Uterus (tissue), 4 donors: ENCODE measurements around the gene NDC1. TPM values are rescaled to one million over a fixed set of nuclear protein-coding genes. Genes with fewer than 3 reads are reported as not detected.

Experiments
- DNase-seq, 2 donors: peaks; one replicate each; pipeline ENCODE4 v3.0.0-alpha.2; 2019 to 2020
- H3K27ac ChIP-seq, 2 donors: fragments of 200-600 bp; sonication (generic); 1 replicate in 1 of 2; 2 replicates in 1 of 2; pipeline ENCODE4 v1.5.1; 2016 to 2018
- H3K27me3 ChIP-seq, 2 donors: fragments of 200-600 bp; sonication (generic); one replicate each; pipeline ENCODE4 v1.5.1; 2018 to 2019; ENCODE audit warnings: control low read depth in 1 of 2
- H3K36me3 ChIP-seq, 2 donors: fragments of 200-600 bp; sonication (generic); one replicate each; pipeline ENCODE4 v1.5.1; 2019; ENCODE audit warnings: control low read depth in 1 of 2
- H3K4me1 ChIP-seq, 2 donors: fragments of 200-600 bp; sonication (generic); one replicate each; pipeline ENCODE4 v1.5.1; 2018 to 2019; ENCODE audit warnings: control low read depth in 1 of 2
- H3K4me3 ChIP-seq, 2 donors: fragments of 200-600 bp; sonication (generic); 1 replicate in 1 of 2; 2 replicates in 1 of 2; pipeline ENCODE4 v1.5.1; 2018 to 2019; ENCODE audit warnings: mild to moderate bottlenecking in 1 of 2
- H3K9me3 ChIP-seq, 2 donors: fragments of 200-600 bp; sonication (generic); one replicate each; pipeline ENCODE4 v1.5.1; 2019; ENCODE audit warnings: control low read depth in 1 of 2
- CTCF ChIP-seq, 4 experiments: fragments of 200-600 bp in 2 of 4; fragments of 450-650 bp in 2 of 4; sonication (generic) in 2 of 4; IDR thresholded peaks; one replicate each; pipeline ENCODE4 v1.5.1; 2016 to 2019; ENCODE audit warnings: antibody characterized with exemption in 4 of 4, mild to moderate bottlenecking in 2 of 4, moderate library complexity in 1 of 4
- POLR2A ChIP-seq, 2 donors: fragments of 450-650 bp; IDR thresholded peaks; one replicate each; pipeline ENCODE4 v1.6.1; 2016; ENCODE audit warnings: antibody characterized with exemption in 2 of 2, mild to moderate bottlenecking in 1 of 2, moderate library complexity in 1 of 2
- intact Hi-C: fragments of 100-400 bp; cut with DNase I; formaldehyde crosslinking; loops from one replicate; pipeline ENCODE4 v1.15.1; 2023; ENCODE audit warnings: low total_unique reads
- total RNA-seq, 4 donors: library from RNA; depleted of rRNA in 3 of 4; stranded (reverse); fragments of >200 nt in 3 of 4; gene quantifications; one replicate each; pipeline versions ENCODE4 v1.1.0 to v1.2.4, GENCODE V29; 2014 to 2023
- donor health status: DM: yes; HTN: yes; CAD: no.

Gene NDC1
- total RNA-seq, 4 donors from 2014 or later, result 6.1 to 41.8 (median 16.8) TPM

- Histone ChIP-seq H3K9me3 (no peaks in the 10 kb centered on the region), H3K4me1 (no peaks in the 10 kb centered on the region), H3K4me3 (no peak overlapping the region), H3K27ac (no peak overlapping the region), H3K36me3 (no peaks in the 10 kb centered on the region), H3K27me3 (no peaks in the 10 kb centered on the region)
- TF ChIP-seq POLR2A (IDR thresholded peaks at IDR 0.05) (no peak), CTCF (IDR thresholded peaks at IDR 0.05) (no peak)
- intact Hi-C loops, result no loop called here
- DNase-seq, result no peak
Observed at GRCh38 chr1:53727461-53728092, 110.5 kb downstream of the NDC1 start.

GRCh38 chr1:53726009-53726600 lies 112.0 kb downstream of the NDC1 start:
- Histone ChIP-seq H3K4me1 (no peaks in the 10 kb centered on the region), H3K36me3 (no peaks in the 10 kb centered on the region), H3K4me3 (no peak overlapping the region), H3K9me3 (no peaks in the 10 kb centered on the region), H3K27ac (no peak overlapping the region), H3K27me3 (no peaks in the 10 kb centered on the region)
- TF ChIP-seq CTCF (IDR thresholded peaks at IDR 0.05), result no peak
- no peak for TF ChIP-seq POLR2A (IDR thresholded peaks at IDR 0.05)
- intact Hi-C loops, result no loop called here
- no peak for DNase-seq

- H3K27me3 ChIP-seq, result no peaks in the 10 kb centered on the region
- intact Hi-C loops, result no loop called here
- TF ChIP-seq POLR2A (IDR thresholded peaks at IDR 0.05) (no peak), CTCF (IDR thresholded peaks at IDR 0.05) (no peak)
- H3K27ac ChIP-seq, result no peak overlapping the region
- no peak overlapping the region for H3K4me3 ChIP-seq
- H3K36me3 ChIP-seq, result no peaks in the 10 kb centered on the region
- no peak for DNase-seq
- no peaks in the 10 kb centered on the region for H3K9me3 ChIP-seq
- H3K4me1 ChIP-seq, result no peaks in the 10 kb centered on the region
Observed at GRCh38 chr1:53725238-53725689, 112.8 kb downstream of the NDC1 start.

GRCh38 chr1:53722025-53722424 lies 116.1 kb downstream of the NDC1 start:
- no peak for TF ChIP-seq POLR2A (IDR thresholded peaks at IDR 0.05)
- no peak for TF ChIP-seq CTCF (IDR thresholded peaks at IDR 0.05)

GRCh38 chr1:53721088-53721487 lies 117.0 kb downstream of the NDC1 start:
- Histone ChIP-seq H3K27ac (no peak overlapping the region), H3K9me3 (no peaks in the 10 kb centered on the region), H3K36me3 (no peaks in the 10 kb centered on the region), H3K4me3 (no peak overlapping the region), H3K4me1 (no peaks in the 10 kb centered on the region), H3K27me3 (no peaks in the 10 kb centered on the region)
- DNase-seq, result no peak
- intact Hi-C loops, result no loop called here
- TF ChIP-seq CTCF (IDR thresholded peaks at IDR 0.05) (no peak), POLR2A (IDR thresholded peaks at IDR 0.05) (no peak)

More at GRCh38 chr1:53722025-53722424, 116.1 kb downstream of the NDC1 start:
- no peak for DNase-seq
- intact Hi-C loops, result no loop called here
- H3K36me3 ChIP-seq, result no peaks in the 10 kb centered on the region
- H3K27me3 ChIP-seq, result no peaks in the 10 kb centered on the region
- no peaks in the 10 kb centered on the region for H3K9me3 ChIP-seq
- H3K27ac ChIP-seq, result no peak overlapping the region
- no peak overlapping the region for H3K4me3 ChIP-seq
- H3K4me1 ChIP-seq, result no peaks in the 10 kb centered on the region
